Stomach (tissue), 19 donors: ENCODE data around the gene OR5H2. TPM values are rescaled to one million over a fixed set of nuclear protein-coding genes. Genes with fewer than 3 reads are reported as not detected.

Source experiments
- DNase-seq, 2 donors: peaks; one replicate each; pipeline versions ENCODE4 v3.0.0 to v3.0.0-alpha.2; 2013 to 2019
- H3K27ac ChIP-seq, 5 donors: fragments of 200-600 bp in 4 of 5; sonication (generic) in 4 of 5; one replicate each; pipeline ENCODE4 v1.5.1; 2013 to 2019; ENCODE audit warnings: mild to moderate bottlenecking in 1 of 5, moderate library complexity in 1 of 5
- H3K27me3 ChIP-seq, 3 donors: fragments of 200-600 bp; sonication (generic); one replicate each; pipeline ENCODE4 v1.5.1; 2017 to 2019; ENCODE audit warnings: mixed run types in 1 of 3
- H3K36me3 ChIP-seq, 4 donors: fragments of 200-600 bp; sonication (generic); 1 replicate in 3 of 4; 2 replicates in 1 of 4; pipeline ENCODE4 v1.5.1; 2016 to 2019
- H3K4me1 ChIP-seq, 4 donors: fragments of 200-600 bp; sonication (generic); one replicate each; pipeline ENCODE4 v1.5.1; 2016 to 2019
- H3K4me3 ChIP-seq, 4 donors: fragments of 200-600 bp; sonication (generic) in 3 of 4; one replicate each; pipeline ENCODE4 v1.5.1; 2016 to 2019; ENCODE audit warnings: mild to moderate bottlenecking in 1 of 4
- H3K9me3 ChIP-seq, 4 donors: fragments of 200-600 bp; sonication (generic); one replicate each; pipeline ENCODE4 v1.5.1; 2016 to 2019
- EP300 ChIP-seq: sonication (generic); formaldehyde crosslinking; IDR thresholded peaks from one replicate; pipeline ENCODE4 v1.6.1; 2017; ENCODE audit warnings: antibody characterized with exemption
- POLR2A ChIP-seq, 4 donors: fragments of 450-650 bp; IDR thresholded peaks; one replicate each; pipeline ENCODE4 v1.6.1; 2016; ENCODE audit warnings: antibody characterized with exemption in 4 of 4, control low read depth in 2 of 4, mild to moderate bottlenecking in 1 of 4, moderate library complexity in 1 of 4
- POLR2AphosphoS5 ChIP-seq, 3 donors: sonication (generic); formaldehyde crosslinking; IDR thresholded peaks; one replicate each; pipeline ENCODE4 v1.6.1; 2016; ENCODE audit warnings: antibody characterized with exemption in 3 of 3
- WGBS, 5 donors: extraction: QIAGEN DNeasy Blood & Tissue Kit in 3 of 5; methylation state at CpG; one replicate each; pipeline versions ENCODE4 v1.1.5 to v1.1.7; 2013 to 2018; 5-methylcytosine and 5-hydroxymethylcytosine counted together
- intact Hi-C: fragments of 100-400 bp; cut with DNase I; formaldehyde crosslinking; loops from one replicate; pipeline ENCODE4 v1.15.1; 2023; ENCODE audit warnings: low total_unique reads
- long read RNA-seq, 10 donors: transcript quantifications; one replicate each; lab custom pipeline, GENCODE V29; 2026
- polyA plus RNA-seq, 3 donors: library from polyadenylated mRNA; stranded (reverse); fragments of 200-250 nt; gene quantifications; one replicate each; pipeline ENCODE4 v1.2.3, GENCODE V29; 2013
- total RNA-seq, 5 donors: library from RNA; depleted of rRNA; stranded (reverse); fragments of >200 nt; gene quantifications; one replicate each; pipeline versions ENCODE4 v1.1.0 to v1.2.3, GENCODE V29; 2014 to 2016
- TF ChIP-seq, protein P1 (sequence below), 7 experiments: fragments of 450-650 bp in 4 of 7; fragments of 200-600 bp in 3 of 7; sonication (generic) in 3 of 7; IDR thresholded peaks; one replicate each; pipeline ENCODE4 v1.5.1; 2016 to 2019; ENCODE audit warnings: antibody characterized with exemption in 7 of 7, control low read depth in 2 of 7, mild to moderate bottlenecking in 1 of 7
- donor health status: healthy with polysubstance abuse.
- donor health status: Bipolar disorder and iron deficiency.
- donor health status: healthy.

The OR5H2 gene
- total RNA-seq (not detected), polyA plus RNA-seq (not detected)
- long read RNA-seq, donor 1 = 0 reads
- long read RNA-seq, donor 2 = 0 reads
- long read RNA-seq, donor 3 = 0 reads
- long read RNA-seq, donor 4 = 0 reads
- long read RNA-seq, donor 5 = 0 reads
- long read RNA-seq, donor 6 = 0 reads
- long read RNA-seq, donor 7 = 0 reads
- long read RNA-seq, donor 8 = 0 reads
- long read RNA-seq, donor 9 = 0 reads
- long read RNA-seq, donor 10 = 0 reads

DNA sequence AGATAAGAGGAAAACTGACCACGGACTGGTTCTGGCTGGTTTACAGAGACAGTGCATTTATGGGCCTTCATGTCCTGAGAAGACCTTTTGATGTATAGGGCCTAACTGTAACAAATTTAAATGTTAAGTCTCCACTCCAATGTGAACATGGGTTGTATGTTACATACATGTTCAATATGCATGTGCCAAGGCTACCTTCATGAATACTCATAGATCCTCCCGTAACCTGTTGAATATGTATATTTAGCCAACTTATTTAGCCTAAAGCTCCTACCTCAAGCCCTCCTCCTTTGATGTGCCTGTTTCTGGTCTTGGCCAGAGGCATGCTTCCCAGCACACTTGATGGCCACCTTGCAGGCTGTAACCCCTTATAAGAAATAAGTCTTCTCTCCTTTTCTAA, at the start of gene OR5H2:
Gene OR5H2 (plus strand): TSS at position 301 of the 400 bp plus-strand sequence. CDS start 398 bp downstream, outside the sequence.
- no peak within 1 kb of the TSS for H3K27ac ChIP-seq
- H3K36me3 ChIP-seq = no peaks in the 10 kb centered on the region
- intact Hi-C loops = no loop called here
- 50 to 71% (median 62%) methylated on average over 2 of the region's 2 CpGs for WGBS, 5 donors
- no peaks in the 10 kb centered on the region for H3K9me3 ChIP-seq
- no peaks in the 10 kb centered on the region for H3K27me3 ChIP-seq
- no peak for DNase-seq
- H3K4me3 ChIP-seq = no peak within 1 kb of the TSS
- H3K4me1 ChIP-seq = no peaks in the 10 kb centered on the region
- TF ChIP-seq POLR2A (IDR thresholded peaks at IDR 0.05) = no peak
- no peak for TF ChIP-seq POLR2AphosphoS5 (IDR thresholded peaks at IDR 0.05)
- TF ChIP-seq, protein P1, sequence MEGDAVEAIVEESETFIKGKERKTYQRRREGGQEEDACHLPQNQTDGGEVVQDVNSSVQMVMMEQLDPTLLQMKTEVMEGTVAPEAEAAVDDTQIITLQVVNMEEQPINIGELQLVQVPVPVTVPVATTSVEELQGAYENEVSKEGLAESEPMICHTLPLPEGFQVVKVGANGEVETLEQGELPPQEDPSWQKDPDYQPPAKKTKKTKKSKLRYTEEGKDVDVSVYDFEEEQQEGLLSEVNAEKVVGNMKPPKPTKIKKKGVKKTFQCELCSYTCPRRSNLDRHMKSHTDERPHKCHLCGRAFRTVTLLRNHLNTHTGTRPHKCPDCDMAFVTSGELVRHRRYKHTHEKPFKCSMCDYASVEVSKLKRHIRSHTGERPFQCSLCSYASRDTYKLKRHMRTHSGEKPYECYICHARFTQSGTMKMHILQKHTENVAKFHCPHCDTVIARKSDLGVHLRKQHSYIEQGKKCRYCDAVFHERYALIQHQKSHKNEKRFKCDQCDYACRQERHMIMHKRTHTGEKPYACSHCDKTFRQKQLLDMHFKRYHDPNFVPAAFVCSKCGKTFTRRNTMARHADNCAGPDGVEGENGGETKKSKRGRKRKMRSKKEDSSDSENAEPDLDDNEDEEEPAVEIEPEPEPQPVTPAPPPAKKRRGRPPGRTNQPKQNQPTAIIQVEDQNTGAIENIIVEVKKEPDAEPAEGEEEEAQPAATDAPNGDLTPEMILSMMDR (IDR thresholded peaks at IDR 0.05) = no peak
- no peak for TF ChIP-seq EP300

DNA sequence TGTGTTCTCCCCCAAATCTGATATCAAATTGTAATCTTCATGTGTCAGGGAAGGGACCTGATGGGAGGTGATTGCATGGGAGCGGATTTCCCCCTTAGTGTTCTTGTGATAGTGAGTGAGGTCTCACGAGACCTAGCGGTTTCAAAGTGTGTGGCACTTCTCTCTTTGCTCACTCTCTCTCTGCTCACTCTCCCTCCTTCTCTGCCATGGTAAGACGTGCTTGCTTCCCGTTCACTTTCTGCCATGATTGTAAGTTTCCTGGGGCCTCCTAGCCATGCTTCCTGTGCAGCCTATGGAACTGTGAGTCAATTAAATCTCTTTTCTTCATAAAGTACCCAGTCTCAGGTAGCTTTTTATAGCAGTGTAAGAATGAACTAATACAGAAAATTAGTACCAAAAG, 48.8 kb upstream of the OR5H2 start:
- Histone ChIP-seq H3K36me3 (no peaks in the 10 kb centered on the region), H3K4me3 (no peak overlapping the region), H3K4me1 (no peaks in the 10 kb centered on the region), H3K9me3 (no peaks in the 10 kb centered on the region), H3K27me3 (no peaks in the 10 kb centered on the region), H3K27ac (no peak overlapping the region)
- TF ChIP-seq POLR2AphosphoS5 (IDR thresholded peaks at IDR 0.05) (no peak), POLR2A (IDR thresholded peaks at IDR 0.05) (no peak), EP300 (no peak)
- TF ChIP-seq, protein P1 (IDR thresholded peaks at IDR 0.05) = no peak
- intact Hi-C loops = no loop called here
- 61 to 82% (median 69%) methylated on average over 5 of the region's 5 CpGs for WGBS, 5 donors
- DNase-seq = no peak

DNA sequence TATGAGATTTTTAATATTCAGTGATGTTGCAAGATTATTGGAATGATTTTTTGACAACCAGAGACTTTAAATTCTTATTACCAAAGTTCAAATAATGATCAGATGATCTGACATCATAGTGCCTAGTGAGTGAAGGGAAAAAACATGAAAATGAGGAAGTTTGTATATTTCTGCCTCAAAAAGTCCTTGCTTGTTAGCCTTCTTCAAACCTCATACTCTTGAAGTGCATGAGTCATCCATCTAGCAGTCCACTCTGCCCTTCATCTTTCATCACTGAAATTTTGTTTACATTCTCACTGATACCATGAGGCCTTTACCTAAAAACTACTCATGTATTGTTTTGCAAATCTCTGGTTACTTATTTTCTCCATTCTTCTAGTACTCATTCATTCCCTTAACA, 42.2 kb upstream of the OR5H2 start:
- H3K27me3 ChIP-seq = no peaks in the 10 kb centered on the region
- H3K9me3 ChIP-seq = no peaks in the 10 kb centered on the region
- TF ChIP-seq, protein P1 (IDR thresholded peaks at IDR 0.05) = no peak
- TF ChIP-seq POLR2AphosphoS5 (IDR thresholded peaks at IDR 0.05) = no peak
- no peak for TF ChIP-seq POLR2A (IDR thresholded peaks at IDR 0.05)
- no peak for TF ChIP-seq EP300
- no peaks in the 10 kb centered on the region for H3K4me1 ChIP-seq
- H3K27ac ChIP-seq = no peak overlapping the region
- H3K36me3 ChIP-seq = no peaks in the 10 kb centered on the region
- DNase-seq = no peak
- intact Hi-C loops = no loop called here
- H3K4me3 ChIP-seq = no peak overlapping the region

DNA sequence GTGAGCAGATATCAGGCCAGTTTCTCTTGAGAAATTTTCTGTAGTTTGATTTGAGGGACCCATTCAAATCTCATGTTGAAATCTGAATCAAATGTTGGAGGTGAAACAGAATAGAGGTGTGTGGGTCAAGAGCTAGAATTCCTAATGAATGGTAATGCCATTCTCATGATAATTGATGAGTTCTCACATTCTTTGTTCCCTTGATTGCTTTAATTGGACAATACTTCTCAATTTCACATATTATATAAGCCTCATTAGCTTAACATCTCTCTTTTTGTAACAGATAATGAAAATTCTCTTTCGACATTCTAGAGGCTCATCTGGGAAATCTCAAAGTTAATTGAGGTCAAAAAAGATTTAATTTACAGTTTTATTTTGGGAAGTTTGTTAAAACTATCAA, 40.1 kb upstream of the OR5H2 start:
- no peaks in the 10 kb centered on the region for H3K27me3 ChIP-seq
- 40 to 83% (median 74%) methylated on average over 1 of the region's 1 CpG for whole genome bisulfite sequencing, 5 donors
- no peak for DNase-seq
- H3K27ac ChIP-seq = no peak overlapping the region
- no peaks in the 10 kb centered on the region for H3K9me3 ChIP-seq
- TF ChIP-seq EP300 (no peak), POLR2A (IDR thresholded peaks at IDR 0.05) (no peak), POLR2AphosphoS5 (IDR thresholded peaks at IDR 0.05) (no peak)
- TF ChIP-seq, protein P1 (IDR thresholded peaks at IDR 0.05) = no peak
- H3K36me3 ChIP-seq = no peaks in the 10 kb centered on the region
- no peak overlapping the region for H3K4me3 ChIP-seq
- intact Hi-C loops = no loop called here
- no peaks in the 10 kb centered on the region for H3K4me1 ChIP-seq
